ENCODE results near the gene ACVR1B. TPM values are rescaled to one million over a fixed set of nuclear protein-coding genes. Genes with fewer than 3 reads are reported as not detected.

Gene ACVR1B
- total RNA-seq = 18.9 and 24.7 TPM in 2 replicates

DNA sequence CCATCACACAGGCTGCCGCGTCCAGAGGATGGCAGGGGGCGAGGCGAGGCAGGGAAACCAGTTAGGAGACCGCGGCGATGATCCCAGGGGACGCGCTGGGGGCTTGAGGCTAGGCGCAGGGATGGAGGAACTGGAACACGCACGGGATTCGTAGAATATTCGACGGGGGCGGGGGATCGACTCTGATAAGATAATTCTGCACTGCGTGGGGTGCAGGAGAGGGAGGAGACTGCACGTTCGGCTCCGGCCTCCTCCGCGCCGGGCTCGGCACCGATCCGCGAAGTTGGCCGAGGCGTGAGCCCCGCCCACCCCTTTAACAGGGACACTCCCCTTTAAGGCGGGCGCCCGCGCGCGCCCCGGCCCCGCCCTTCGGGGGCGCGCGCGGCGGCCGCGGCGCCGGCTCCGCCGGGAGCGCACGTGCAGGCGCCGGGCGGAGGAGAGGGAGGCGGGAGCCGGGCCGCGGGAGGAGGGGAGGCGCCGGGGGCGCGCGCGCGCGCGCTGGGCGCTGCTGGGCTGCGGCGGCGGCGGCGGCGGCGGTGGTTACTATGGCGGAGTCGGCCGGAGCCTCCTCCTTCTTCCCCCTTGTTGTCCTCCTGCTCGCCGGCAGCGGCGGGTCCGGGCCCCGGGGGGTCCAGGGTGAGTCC is at the start of gene ACVR1B:
ACVR1B (plus strand) TSS at position 501 of the 644 bp plus-strand sequence; CDS start at position 546, 45 bp downstream.

DNA sequence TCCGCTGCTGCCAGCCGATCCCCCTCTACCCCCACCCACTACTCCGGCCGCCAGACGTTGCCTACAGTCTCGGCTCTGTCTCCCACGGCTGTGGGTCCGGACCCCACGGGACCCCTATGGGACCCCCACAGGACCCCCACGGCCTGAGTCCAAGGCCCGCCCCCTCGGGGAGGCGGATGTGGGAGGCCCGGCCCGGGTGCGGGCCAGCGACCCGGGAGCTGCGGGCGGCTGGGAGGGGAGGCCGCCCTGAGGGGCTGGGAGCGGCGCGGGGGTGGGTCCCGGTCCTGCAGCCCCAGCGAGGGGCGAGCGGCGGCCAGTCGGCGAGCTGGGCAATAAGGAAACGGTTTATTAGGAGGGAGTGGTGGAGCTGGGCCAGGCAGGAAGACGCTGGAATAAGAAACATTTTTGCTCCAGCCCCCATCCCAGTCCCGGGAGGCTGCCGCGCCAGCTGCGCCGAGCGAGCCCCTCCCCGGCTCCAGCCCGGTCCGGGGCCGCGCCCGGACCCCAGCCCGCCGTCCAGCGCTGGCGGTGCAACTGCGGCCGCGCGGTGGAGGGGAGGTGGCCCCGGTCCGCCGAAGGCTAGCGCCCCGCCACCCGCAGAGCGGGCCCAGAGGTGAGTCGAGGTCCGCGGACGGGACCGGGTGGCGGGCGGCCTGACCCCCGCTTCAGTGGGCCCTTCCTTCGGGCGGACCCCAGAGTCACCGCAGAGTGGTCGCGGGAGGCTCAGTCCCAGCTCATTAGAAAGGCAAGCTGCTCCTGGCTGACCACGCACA is 44.2 kb upstream of the ACVR1B start, which contains the start of gene ACVRL1:
ACVRL1 (plus strand) TSS at position 422 of the 773 bp plus-strand sequence. CDS start 4,971 bp downstream, outside the sequence.

DNA sequence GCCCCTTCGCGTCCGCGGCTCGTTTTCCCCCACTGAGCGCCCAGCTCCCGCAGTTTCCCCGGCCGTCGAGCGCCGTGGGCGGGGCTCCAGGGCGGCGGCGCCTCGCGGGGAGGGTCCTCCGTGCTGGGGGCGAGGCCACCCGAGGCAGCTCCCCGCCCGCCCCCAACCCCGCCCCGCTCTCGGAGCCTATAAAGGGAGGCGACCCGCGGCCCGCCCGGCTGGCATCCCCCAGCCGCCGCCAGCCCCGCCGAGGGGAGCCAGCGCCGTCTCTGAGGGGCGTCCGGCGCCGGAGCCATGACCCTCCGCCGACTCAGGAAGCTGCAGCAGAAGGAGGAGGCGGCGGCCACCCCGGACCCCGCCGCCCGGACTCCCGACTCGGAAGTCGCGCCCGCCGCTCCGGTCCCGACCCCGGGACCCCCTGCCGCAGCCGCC is 55.2 kb downstream of the ACVR1B start, which contains the start of gene TAMALIN:
TAMALIN (plus strand) TSS at position 221 of the 432 bp plus-strand sequence; CDS start at position 295, 74 bp downstream.

Small RNAs within 50 kb of the gene (small RNA-seq; reads per million reads assigned to genes)
- gene RNU6-574P = 0.49 reads per million

Other genes with a start within 250 kb of the ACVR1B start
- 0.53 and 2.5 TPM in 2 replicates for gene FIGNL2, start 103.0 kb upstream of the ACVR1B start, total RNA-seq
- 0.27 and 0.86 TPM in 2 replicates for gene ANKRD33, start 63.6 kb upstream of the ACVR1B start, total RNA-seq
- gene ACVRL1, start 44.2 kb upstream of the ACVR1B start, total RNA-seq = 291 and 422 TPM in 2 replicates
- 34.5 and 45.2 TPM in 2 replicates for gene TAMALIN, start 55.2 kb downstream of the ACVR1B start, total RNA-seq
- gene NR4A1, start 99.7 kb downstream of the ACVR1B start, total RNA-seq = 0.13 and 1.3 TPM in 2 replicates
- 36.3 and 37.8 TPM in 2 replicates for gene ATG101, start 118.3 kb downstream of the ACVR1B start, total RNA-seq
- 0.13 TPM in 1 of 2 replicates, not detected in the other for gene SMIM41, start 128.0 kb downstream of the ACVR1B start, total RNA-seq
- 7.2 and 9.5 TPM in 2 replicates for gene KRT80, start 240.3 kb downstream of the ACVR1B start, total RNA-seq

All from thoracic aorta endothelial cell (primary cell).